Stimulated activated naive CD8-positive, alpha-beta T cell treated with anti-CD3 and anti-CD28 coated beads, Interleukin-15, Interleukin-2, amounts not matched to agents 100 U/mL and 50 U/mL, for 24 hours (primary cell): ENCODE measurements around the gene USP44.
A peak's percentile ranks its signal among the peaks of the same experiment; 100 is the strongest.
"Not testable (repeated sequence)": the region's sequence is repeated elsewhere in the genome, so short reads cannot be mapped to it uniquely, and the experiment has no call there.

Experiments used
- ATAC-seq: fragments of 150-1000 bp; cut with Tn5 transposase; one replicate; pipeline ENCODE4 v1.10.0; 2021
- DNase-seq: peaks from one replicate; pipeline ENCODE4 v3.0.0; 2021

USP44 gene

DNA sequence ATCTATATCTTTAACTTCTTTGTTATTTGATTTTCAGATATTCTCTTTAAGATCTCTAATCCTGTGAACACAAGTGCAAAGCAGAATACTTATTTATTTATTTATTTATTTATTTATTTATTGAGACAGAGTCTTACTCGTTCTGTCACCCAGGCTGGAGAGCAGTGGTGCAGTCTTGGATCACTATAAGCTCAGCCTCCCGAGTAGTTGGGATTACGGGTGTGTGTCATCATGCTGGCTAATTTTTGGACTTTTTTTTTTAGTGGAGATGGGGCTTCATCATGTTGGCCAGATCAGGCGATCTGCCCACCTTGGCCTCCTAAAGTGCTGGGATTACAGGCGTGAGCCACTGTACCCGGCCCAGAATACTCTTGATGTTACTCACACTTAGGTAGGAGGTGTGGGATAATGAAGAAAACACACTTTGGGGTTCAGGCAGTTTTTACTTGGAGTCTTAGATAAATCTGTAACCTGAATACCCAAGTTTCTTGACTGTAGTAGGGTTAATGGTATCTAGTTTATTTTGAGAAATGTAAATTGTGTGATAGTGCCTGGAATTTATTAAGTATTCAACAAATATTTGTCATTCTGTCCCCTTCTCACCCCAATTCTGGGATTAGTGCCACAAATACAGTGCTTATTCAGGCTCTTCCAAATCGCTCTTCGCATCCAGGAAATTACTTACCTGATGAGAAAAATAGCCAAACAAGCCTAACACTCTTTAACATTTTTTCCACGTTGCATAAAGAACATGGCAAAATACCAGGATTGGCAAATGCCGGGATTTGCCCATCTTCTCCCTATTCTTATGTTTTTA, 44.4 kb downstream of the USP44 start:
- no peak for ATAC-seq
- DNase-seq = no peak

DNA sequence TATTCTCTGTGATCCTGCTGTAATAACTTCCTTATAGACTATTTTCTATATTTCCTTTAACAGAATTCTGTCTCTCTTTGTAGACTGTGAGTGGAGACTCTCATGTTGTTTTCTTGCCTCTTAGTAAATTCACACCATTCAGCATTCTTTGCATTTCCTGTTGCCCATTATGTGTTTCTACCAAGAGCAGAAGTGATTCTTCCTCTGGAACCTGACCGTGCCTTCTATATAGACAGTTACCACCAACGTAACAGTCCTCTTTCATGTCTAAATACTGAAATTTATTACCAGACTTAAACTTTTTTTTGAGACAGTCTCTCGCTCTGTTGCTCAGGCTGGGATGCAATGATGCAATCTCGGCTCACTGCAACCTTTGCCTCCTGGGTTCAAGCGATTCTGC, 46.2 kb downstream of the USP44 start:
- ATAC-seq (no peak), DNase-seq (no peak)

GRCh38 chr12:95504140-95504539, 47.1 kb downstream of the USP44 start:
- no peak for DNase-seq
- ATAC-seq = no peak

- no peak for DNase-seq
- no peak for ATAC-seq
Measured at GRCh38 chr12:95499772-95500171, 51.5 kb downstream of the USP44 start.

DNA sequence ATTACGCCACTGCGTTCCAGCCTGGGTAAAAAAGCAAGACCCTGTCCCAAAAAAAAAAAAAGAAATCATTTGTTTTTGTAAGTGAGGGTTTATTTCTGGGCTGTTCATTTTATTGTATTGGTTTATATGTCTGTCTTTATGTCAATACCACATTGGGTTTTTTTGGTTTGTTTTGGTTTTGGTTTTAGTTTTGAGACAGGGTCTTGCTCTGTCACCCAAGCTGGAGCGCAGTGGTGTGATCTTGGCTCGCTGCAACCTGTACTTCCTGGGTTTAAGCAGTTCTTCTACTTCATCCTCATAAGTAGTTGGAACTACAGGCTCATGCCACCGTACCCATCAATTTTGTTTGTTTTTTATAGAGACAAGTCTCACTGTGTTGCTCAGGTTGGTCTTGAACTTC, 52.3 kb downstream of the USP44 start:
- no peak for DNase-seq
- ATAC-seq = no peak

- ATAC-seq = no peak
- DNase-seq = no peak
Measured at GRCh38 chr12:95497031-95497430, 54.2 kb downstream of the USP44 start.

- DNase-seq (no peak), ATAC-seq (no peak)
Measured at GRCh38 chr12:95495433-95495832, 55.8 kb downstream of the USP44 start.

- no peak for ATAC-seq
- no peak for DNase-seq
Measured at GRCh38 chr12:95494888-95495287, 56.4 kb downstream of the USP44 start.

DNA sequence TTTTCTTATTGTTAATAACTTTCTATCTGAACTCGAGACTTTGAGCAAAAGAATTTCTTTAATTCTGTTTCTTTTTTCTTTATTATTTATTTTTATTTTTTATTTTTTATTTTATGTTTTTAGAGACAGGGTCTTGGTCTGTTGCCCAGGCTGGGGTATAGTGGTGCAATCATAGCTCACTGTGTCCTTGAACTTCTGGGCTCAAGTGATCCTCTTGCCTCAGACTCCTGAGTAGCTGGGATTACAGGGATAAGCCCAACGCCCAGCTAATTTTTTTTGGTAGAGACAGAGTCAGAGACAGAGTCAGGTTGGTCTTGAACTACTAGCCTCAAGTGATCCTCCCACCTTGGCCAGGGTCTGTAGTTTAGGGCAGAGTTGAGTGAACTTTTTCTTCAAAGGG, 58.8 kb downstream of the USP44 start:
- DNase-seq (no peak), ATAC-seq (no peak)

- ATAC-seq (no peak), DNase-seq (no peak)
Measured at GRCh38 chr12:95487024-95487423, 64.3 kb downstream of the USP44 start.

- no peak for DNase-seq
- no peak for ATAC-seq
Measured at GRCh38 chr12:95484524-95484923, 66.8 kb downstream of the USP44 start.

GRCh38 chr12:95482564-95482963, 68.7 kb downstream of the USP44 start:
- ATAC-seq, DNase-seq: not testable (repeated sequence)

DNA sequence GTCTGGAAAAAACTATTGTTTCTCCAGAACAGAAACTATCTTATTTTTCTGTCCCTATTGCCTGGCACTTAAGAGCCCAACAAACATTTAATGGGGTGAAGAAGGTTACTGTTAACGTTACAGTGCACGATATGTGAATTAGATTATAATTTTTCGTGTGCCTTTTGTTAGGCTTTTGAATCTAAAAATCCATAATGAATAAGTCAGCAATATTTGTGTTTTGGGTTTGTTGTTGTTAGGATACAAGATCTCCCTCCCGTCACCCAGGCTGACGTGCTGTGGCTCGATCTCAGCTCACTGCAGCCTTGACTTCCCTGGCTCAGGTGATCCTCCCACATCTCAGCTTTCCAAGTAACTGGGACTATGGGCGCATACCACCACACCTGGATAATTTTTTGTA, 69.4 kb downstream of the USP44 start:
- ATAC-seq (no peak), DNase-seq (no peak)

GRCh38 chr12:95481072-95481471, 70.2 kb downstream of the USP44 start:
- DNase-seq = no peak
- ATAC-seq = no peak

DNA sequence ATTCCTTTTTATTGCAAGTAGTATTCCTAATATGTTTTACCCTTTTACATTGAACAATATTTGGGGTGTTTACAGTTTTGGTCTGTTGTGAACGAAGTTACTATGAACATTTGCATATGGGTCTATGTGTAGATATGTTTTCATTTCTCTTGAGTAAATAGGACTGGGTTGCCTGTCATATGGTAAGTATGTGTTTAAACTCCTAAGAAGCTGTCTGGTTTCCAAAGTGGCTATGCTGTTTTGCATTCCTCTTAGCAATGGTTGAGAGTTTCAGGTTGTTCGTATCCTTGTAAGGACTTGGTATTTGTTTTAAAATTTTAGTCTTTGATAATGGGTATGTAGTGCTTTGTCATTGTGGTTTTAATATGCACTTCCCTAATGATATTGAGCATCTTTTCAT, 71.0 kb downstream of the USP44 start:
- DNase-seq (no peak), ATAC-seq (no peak)

- no peak for ATAC-seq
- no peak for DNase-seq
Measured at GRCh38 chr12:95474660-95474958, 76.7 kb downstream of the USP44 start.

- ATAC-seq = peak; percentile 100
- peak; percentile 94 for DNase-seq
Measured at GRCh38 chr12:95473884-95474659, 77.2 kb downstream of the USP44 start, which contains the start of gene METAP2. METAP2 (plus strand) TSS chr12:95474152; CDS start chr12:95474180, 28 bp downstream.

DNA sequence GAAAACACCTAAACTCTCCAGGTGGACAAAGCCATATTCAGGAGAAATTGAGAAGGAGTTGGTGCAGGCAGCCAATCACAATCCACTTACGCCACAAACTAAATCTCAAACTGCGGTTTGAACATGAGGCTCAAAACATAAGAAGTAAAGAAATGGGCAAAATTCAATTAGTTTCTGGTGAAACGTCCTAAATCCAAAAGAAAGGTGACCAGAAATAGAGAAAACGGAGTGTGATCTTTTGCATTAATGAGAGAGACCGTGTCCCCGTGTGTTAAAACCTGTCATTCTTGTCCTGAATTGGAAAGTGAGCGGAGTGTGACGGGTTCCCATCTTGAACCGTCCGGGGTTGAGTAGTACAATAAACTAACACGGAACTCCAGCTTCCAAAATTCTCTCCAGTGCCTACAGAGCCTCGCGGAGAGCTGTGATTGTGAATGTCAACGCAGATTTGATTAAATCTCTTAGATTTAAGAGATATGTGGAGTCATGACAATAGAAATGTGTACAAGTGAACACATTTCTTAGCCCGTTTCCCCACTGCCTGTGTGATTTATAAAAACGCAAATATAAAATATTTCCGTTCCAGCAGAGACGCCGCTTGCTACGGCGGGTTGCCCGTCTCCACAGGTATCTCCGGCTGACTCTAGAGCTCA, 77.9 kb downstream of the USP44 start:
- DNase-seq (peak; percentile 28), ATAC-seq (peak; percentile 33)

DNA sequence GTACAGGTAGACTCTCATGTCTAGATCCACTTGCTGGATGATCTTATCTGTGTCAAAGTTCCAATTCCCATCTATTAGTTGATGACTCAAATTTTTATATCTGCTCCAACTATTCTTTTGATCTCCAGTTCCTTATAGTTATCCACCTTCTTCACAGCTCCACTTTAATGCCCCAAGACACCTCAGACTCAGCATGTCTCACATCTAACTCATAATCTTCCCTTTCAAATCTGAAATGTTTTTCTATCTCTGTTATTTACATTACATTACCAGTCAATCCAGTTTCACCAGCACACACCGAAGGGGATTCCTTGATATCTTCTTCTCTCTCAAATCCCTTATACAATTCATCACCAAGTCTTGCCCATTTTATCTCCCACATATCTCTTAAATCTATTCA, 81.0 kb downstream of the USP44 start:
- DNase-seq (no peak), ATAC-seq (no peak)
